Mammary epithelial cell (primary cell): ENCODE data around the gene PLXNB2.

ENCODE experiments used
- EZH2 ChIP-seq: IDR thresholded peaks from 2 replicates; pipeline ENCODE4 v1.6.1; 2012; ENCODE audit warnings: low read length, inconsistent platforms, borderline replicate concordance
- TF ChIP-seq, protein P1 (sequence below), 2 donors: IDR thresholded peaks in 1 of 2; conservative IDR thresholded peaks in 1 of 2; 2 replicates each; pipeline ENCODE4 v1.5.1; 2011 to 2012; ENCODE audit warnings: inconsistent platforms in 2 of 2, low read length in 2 of 2, mild to moderate bottlenecking in 2 of 2, control low read depth in 1 of 2, low read depth in 1 of 2; ENCODE audit not compliant: insufficient read depth in 1 of 2; ENCODE audit errors: extremely low read depth in 1 of 2

DNA sequence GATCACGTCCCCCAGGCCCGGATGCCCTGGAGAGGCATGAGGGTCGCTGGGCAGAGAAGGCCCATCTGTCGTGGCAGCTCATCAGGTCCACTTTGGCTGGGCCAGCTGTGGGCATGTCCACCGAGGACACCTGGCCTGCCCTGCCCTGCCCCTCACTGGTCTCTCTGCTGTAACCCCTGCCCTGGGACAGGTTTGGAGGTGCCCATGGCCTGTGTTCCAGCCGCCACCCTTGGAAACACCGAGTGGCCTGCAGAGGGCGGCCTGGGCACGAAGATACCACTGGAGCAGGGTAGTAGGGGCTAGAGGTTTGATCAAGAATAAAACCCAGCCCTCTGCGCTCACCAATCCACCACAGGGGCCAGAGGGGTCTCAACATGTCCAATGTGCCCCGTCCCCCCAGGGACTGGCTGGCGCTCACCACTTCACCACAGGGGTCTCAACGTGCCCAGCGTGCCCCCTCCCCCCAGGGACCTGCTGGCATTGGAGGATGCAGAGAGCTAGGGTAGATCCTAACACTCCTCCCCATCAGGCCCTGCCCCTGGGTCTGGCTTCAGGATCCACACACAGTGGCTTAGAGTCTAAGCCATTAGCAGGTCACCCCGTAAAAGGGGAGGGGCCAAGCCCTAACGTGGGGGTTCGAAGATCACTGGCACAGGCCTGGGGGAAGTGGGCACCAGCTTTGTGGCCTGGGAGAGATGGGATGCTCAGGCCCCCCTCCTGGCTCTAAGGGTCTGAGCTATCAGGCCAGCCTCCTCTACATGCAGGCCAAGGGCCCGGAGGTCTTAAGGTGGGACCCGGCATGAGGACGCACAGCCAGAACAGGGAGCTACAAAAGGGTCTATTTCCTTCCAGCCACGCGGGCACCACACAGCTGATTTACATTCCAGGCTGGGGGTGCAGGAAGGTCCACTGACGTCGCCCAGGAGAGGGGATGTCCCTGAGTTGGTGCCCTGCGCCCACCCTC lies 55.1 kb downstream of the PLXNB2 start:
- TF ChIP-seq, protein P1, sequence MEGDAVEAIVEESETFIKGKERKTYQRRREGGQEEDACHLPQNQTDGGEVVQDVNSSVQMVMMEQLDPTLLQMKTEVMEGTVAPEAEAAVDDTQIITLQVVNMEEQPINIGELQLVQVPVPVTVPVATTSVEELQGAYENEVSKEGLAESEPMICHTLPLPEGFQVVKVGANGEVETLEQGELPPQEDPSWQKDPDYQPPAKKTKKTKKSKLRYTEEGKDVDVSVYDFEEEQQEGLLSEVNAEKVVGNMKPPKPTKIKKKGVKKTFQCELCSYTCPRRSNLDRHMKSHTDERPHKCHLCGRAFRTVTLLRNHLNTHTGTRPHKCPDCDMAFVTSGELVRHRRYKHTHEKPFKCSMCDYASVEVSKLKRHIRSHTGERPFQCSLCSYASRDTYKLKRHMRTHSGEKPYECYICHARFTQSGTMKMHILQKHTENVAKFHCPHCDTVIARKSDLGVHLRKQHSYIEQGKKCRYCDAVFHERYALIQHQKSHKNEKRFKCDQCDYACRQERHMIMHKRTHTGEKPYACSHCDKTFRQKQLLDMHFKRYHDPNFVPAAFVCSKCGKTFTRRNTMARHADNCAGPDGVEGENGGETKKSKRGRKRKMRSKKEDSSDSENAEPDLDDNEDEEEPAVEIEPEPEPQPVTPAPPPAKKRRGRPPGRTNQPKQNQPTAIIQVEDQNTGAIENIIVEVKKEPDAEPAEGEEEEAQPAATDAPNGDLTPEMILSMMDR (conservative IDR thresholded peaks at IDR 0.05 in 1 of 2, IDR thresholded peaks at IDR 0.05 in 1 of 2; ENCODE audit: extremely low read depth in 1 of 2, insufficient read depth in 1 of 2, low read depth in 1 of 2, low read length in 2 of 2) = peak; percentile 68 to 85
- no peak for TF ChIP-seq EZH2
